HepG2 (cell line): ENCODE measurements around the gene IRS1.

Source experiments
- CAMTA2 ChIP-seq: sonication (generic); formaldehyde crosslinking; IDR thresholded peaks from 2 replicates; pipeline ENCODE4 v1.4.0; 2020; ENCODE audit warnings: mild to moderate bottlenecking, missing genetic modification reagents, borderline replicate concordance
- IRF2 ChIP-seq: IDR thresholded peaks from 2 replicates; pipeline ENCODE4 v1.6.1; 2018; ENCODE audit warnings: missing genetic modification reagents, missing compliant biosample characterization
- KDM5B ChIP-seq: sonication (generic); formaldehyde crosslinking; IDR thresholded peaks from 2 replicates; pipeline ENCODE4 v1.4.0; 2020; ENCODE audit warnings: missing genetic modification reagents, mild to moderate bottlenecking, borderline replicate concordance
- PCBP2 ChIP-seq: fragments of 200-400 bp; formaldehyde crosslinking; optimal IDR thresholded peaks from 2 replicates; pipeline ENCODE3; 2018; ENCODE audit warnings: low read length, low read depth; ENCODE audit not compliant: poor library complexity, severe bottlenecking
- STAG1 ChIP-seq: sonication (generic); formaldehyde crosslinking; IDR thresholded peaks from 2 replicates; pipeline ENCODE4 v1.4.0; 2020; ENCODE audit warnings: missing genetic modification reagents
- ZBTB7A ChIP-seq: sonication (generic); formaldehyde crosslinking; IDR thresholded peaks from 2 replicates; pipeline ENCODE4 v1.8.0; 2022; ENCODE audit warnings: mild to moderate bottlenecking, missing genetic modification reagents
- ZNF263 ChIP-seq: sonication (generic); formaldehyde crosslinking; IDR thresholded peaks from 2 replicates; pipeline ENCODE4 v1.4.0; 2020; ENCODE audit warnings: missing genetic modification reagents
- ZNF343 ChIP-seq: sonication (generic); formaldehyde crosslinking; IDR thresholded peaks from 2 replicates; pipeline ENCODE4 v1.4.0; 2020; ENCODE audit warnings: mild to moderate bottlenecking, missing genetic modification reagents
- ZNF569 ChIP-seq: sonication (generic); formaldehyde crosslinking; IDR thresholded peaks from 2 replicates; pipeline ENCODE4 v1.5.0; 2020; ENCODE audit warnings: mild to moderate bottlenecking, missing genetic modification reagents, moderate library complexity, borderline replicate concordance
- ZNF597 ChIP-seq: sonication (generic); formaldehyde crosslinking; IDR thresholded peaks from 2 replicates; pipeline ENCODE4 v1.5.0; 2020; ENCODE audit warnings: missing genetic modification reagents
- ZNF768 ChIP-seq: sonication (generic); formaldehyde crosslinking; IDR thresholded peaks from 2 replicates; pipeline ENCODE4 v1.4.0; 2020; ENCODE audit warnings: missing genetic modification reagents
- TF ChIP-seq, protein P1 (sequence below): sonication (generic); formaldehyde crosslinking; IDR thresholded peaks from 2 replicates; pipeline ENCODE4 v1.4.0; 2020; ENCODE audit warnings: mild to moderate bottlenecking, missing genetic modification reagents, borderline replicate concordance
- TF ChIP-seq, protein P2 (sequence below): sonication (generic); formaldehyde crosslinking; IDR thresholded peaks from 2 replicates; pipeline ENCODE4 v1.5.0; 2020; ENCODE audit warnings: mild to moderate bottlenecking, missing genetic modification reagents, moderate library complexity

- TF ChIP-seq PCBP2 (no peak), STAG1 (no peak), ZNF343 (CRISPR knock-in tag) (no peak), ZNF597 (no peak), ZBTB7A (CRISPR knock-in tag) (no peak), CAMTA2 (CRISPR knock-in tag) (no peak), ZNF569 (CRISPR knock-in tag) (no peak), ZNF263 (no peak), KDM5B (no peak), ZNF768 (no peak), IRF2 (no peak)
- TF ChIP-seq, protein P1, sequence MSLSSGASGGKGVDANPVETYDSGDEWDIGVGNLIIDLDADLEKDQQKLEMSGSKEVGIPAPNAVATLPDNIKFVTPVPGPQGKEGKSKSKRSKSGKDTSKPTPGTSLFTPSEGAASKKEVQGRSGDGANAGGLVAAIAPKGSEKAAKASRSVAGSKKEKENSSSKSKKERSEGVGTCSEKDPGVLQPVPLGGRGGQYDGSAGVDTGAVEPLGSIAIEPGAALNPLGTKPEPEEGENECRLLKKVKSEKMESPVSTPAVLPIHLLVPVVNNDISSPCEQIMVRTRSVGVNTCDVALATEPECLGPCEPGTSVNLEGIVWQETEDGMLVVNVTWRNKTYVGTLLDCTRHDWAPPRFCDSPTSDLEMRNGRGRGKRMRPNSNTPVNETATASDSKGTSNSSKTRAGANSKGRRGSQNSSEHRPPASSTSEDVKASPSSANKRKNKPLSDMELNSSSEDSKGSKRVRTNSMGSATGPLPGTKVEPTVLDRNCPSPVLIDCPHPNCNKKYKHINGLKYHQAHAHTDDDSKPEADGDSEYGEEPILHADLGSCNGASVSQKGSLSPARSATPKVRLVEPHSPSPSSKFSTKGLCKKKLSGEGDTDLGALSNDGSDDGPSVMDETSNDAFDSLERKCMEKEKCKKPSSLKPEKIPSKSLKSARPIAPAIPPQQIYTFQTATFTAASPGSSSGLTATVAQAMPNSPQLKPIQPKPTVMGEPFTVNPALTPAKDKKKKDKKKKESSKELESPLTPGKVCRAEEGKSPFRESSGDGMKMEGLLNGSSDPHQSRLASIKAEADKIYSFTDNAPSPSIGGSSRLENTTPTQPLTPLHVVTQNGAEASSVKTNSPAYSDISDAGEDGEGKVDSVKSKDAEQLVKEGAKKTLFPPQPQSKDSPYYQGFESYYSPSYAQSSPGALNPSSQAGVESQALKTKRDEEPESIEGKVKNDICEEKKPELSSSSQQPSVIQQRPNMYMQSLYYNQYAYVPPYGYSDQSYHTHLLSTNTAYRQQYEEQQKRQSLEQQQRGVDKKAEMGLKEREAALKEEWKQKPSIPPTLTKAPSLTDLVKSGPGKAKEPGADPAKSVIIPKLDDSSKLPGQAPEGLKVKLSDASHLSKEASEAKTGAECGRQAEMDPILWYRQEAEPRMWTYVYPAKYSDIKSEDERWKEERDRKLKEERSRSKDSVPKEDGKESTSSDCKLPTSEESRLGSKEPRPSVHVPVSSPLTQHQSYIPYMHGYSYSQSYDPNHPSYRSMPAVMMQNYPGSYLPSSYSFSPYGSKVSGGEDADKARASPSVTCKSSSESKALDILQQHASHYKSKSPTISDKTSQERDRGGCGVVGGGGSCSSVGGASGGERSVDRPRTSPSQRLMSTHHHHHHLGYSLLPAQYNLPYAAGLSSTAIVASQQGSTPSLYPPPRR (CRISPR knock-in tag) = no peak
- TF ChIP-seq, protein P2, sequence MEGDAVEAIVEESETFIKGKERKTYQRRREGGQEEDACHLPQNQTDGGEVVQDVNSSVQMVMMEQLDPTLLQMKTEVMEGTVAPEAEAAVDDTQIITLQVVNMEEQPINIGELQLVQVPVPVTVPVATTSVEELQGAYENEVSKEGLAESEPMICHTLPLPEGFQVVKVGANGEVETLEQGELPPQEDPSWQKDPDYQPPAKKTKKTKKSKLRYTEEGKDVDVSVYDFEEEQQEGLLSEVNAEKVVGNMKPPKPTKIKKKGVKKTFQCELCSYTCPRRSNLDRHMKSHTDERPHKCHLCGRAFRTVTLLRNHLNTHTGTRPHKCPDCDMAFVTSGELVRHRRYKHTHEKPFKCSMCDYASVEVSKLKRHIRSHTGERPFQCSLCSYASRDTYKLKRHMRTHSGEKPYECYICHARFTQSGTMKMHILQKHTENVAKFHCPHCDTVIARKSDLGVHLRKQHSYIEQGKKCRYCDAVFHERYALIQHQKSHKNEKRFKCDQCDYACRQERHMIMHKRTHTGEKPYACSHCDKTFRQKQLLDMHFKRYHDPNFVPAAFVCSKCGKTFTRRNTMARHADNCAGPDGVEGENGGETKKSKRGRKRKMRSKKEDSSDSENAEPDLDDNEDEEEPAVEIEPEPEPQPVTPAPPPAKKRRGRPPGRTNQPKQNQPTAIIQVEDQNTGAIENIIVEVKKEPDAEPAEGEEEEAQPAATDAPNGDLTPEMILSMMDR (CRISPR knock-in tag) = no peak
These were observed 45.9 kb upstream of the IRS1 start for GRCh38 chr2:226845386-226846116.
